K562 (cell line): ENCODE measurements around the gene CYSTM1.

Source experiments
- CHD2 ChIP-seq: IDR thresholded peaks from 2 replicates; pipeline ENCODE4 v1.6.1; 2011; ENCODE audit warnings: low read depth, low read length
- CTCF ChIP-seq, 3 experiments: IDR thresholded peaks in 2 of 3; conservative IDR thresholded peaks in 1 of 3; 2 replicates each; pipeline ENCODE4 v1.5.1; 2011 to 2012; ENCODE audit warnings: low read length in 3 of 3, mild to moderate bottlenecking in 3 of 3, control low read depth in 2 of 3, improper control_type of control experiment in 1 of 3, inconsistent platforms in 1 of 3, low read depth in 1 of 3, mixed read lengths in 1 of 3, moderate library complexity in 1 of 3; ENCODE audit not compliant: insufficient read depth in 2 of 3
- HDGF ChIP-seq: fragments of 450-650 bp; IDR thresholded peaks from 2 replicates; pipeline ENCODE4 v1.6.1; 2016
- MYNN ChIP-seq, 2 experiments: sonication (generic); formaldehyde crosslinking in 1 of 2; IDR thresholded peaks; 2 replicates each; pipeline versions ENCODE4 v1.5.0 to v1.6.1; 2016 to 2020; ENCODE audit warnings: antibody characterized with exemption in 1 of 2, missing genetic modification reagents in 1 of 2
- NFYB ChIP-seq: IDR thresholded peaks from 2 replicates; pipeline ENCODE4 v1.6.1; 2011; ENCODE audit warnings: mild to moderate bottlenecking, moderate library complexity; ENCODE audit not compliant: insufficient read length; ENCODE audit errors: extremely low read depth
- PHF8 ChIP-seq: fragments of 200-600 bp; sonication (generic); IDR thresholded peaks from 2 replicates; pipeline ENCODE4 v1.6.1; 2012; ENCODE audit warnings: mixed run types, mild to moderate bottlenecking, inconsistent platforms, low read length, moderate library complexity, borderline replicate concordance
- PTBP1 ChIP-seq: fragments of 200-400 bp; formaldehyde crosslinking; IDR thresholded peaks from 2 replicates; pipeline ENCODE4 v1.6.1; 2017; ENCODE audit warnings: low read depth, low read length
- RBFOX2 ChIP-seq: fragments of 200-400 bp; formaldehyde crosslinking; IDR thresholded peaks from 2 replicates; pipeline ENCODE4 v1.6.1; 2017; ENCODE audit warnings: low read depth, mild to moderate bottlenecking, low read length, moderate library complexity
- STAG1 ChIP-seq: sonication (generic); formaldehyde crosslinking; IDR thresholded peaks from 2 replicates; pipeline ENCODE4 v1.5.0; 2020; ENCODE audit warnings: missing genetic modification reagents, borderline replicate concordance
- TEAD2 ChIP-seq: fragments of 450-650 bp; IDR thresholded peaks from 2 replicates; pipeline ENCODE4 v1.6.1; 2016; ENCODE audit warnings: missing genetic modification characterization, control low read depth, missing compliant biosample characterization
- ZNF395 ChIP-seq: fragments of 200-800 bp; sonication (Bioruptor generic); IDR thresholded peaks from 2 replicates; pipeline ENCODE4 v1.6.1; 2017; ENCODE audit warnings: missing genetic modification characterization, missing compliant biosample characterization
- ZNF583 ChIP-seq: fragments of 250-450 bp; sonication (Bioruptor Pico); IDR thresholded peaks from 2 replicates; pipeline ENCODE4 v1.4.0; 2020
- ZNF589 ChIP-seq: fragments of 200-800 bp; sonication (Bioruptor generic); IDR thresholded peaks from 2 replicates; pipeline ENCODE4 v1.6.1; 2016; ENCODE audit warnings: low read depth, missing genetic modification characterization, missing compliant biosample characterization

GRCh38 chr5:140153905-140154304 lies 21.1 kb upstream of the CYSTM1 start:
- no peak for TF ChIP-seq HDGF
- TF ChIP-seq ZNF583 (CRISPR knock-in tag), result no peak
- TF ChIP-seq ZNF395 (CRISPR knock-in tag), result no peak
- TF ChIP-seq STAG1 (CRISPR knock-in tag), result no peak
- TF ChIP-seq PTBP1, result no peak
- TF ChIP-seq NFYB, result no peak
- TF ChIP-seq ZNF589 (CRISPR knock-in tag), result no peak
- TF ChIP-seq RBFOX2, result no peak
- no peak for TF ChIP-seq CTCF (IDR thresholded peaks at IDR 0.05 in 2 of 3, conservative IDR thresholded peaks at IDR 0.05 in 1 of 3; ENCODE audit: insufficient read depth in 2 of 3, low read depth in 1 of 3, low read length in 3 of 3)
- TF ChIP-seq MYNN (IDR thresholded peaks at IDR 0.05), result no peak
- no peak for TF ChIP-seq MYNN (CRISPR knock-in tag; IDR thresholded peaks at IDR 0.05)
- no peak for TF ChIP-seq PHF8
- TF ChIP-seq CHD2, result no peak
- no peak for TF ChIP-seq TEAD2 (tag)
